B cell (primary cell): ENCODE measurements around the gene KCNIP1. TPM values are rescaled to one million over a fixed set of nuclear protein-coding genes. Genes with fewer than 3 reads are reported as not detected.

Experiments
- ATAC-seq: fragments of 200-7000 bp; cut with Tn5 transposase; one replicate; pipeline ENCODE4 v1.10.0; 2021; ENCODE audit warnings: low read depth, mild to moderate bottlenecking, moderate number of reproducible peaks, moderate library complexity
- CTCF ChIA-PET: fragments of 350-600 bp; sonication (Branson Sonifier 250); formaldehyde crosslinking; loops from one replicate; lab custom pipeline; 2021; ENCODE audit warnings: antibody characterized with exemption, inconsistent platforms; lab: Charles Lee
- POLR2A ChIA-PET: fragments of 350-600 bp; sonication (Branson Sonifier 250); formaldehyde crosslinking; loops from one replicate; lab custom pipeline; 2021; ENCODE audit warnings: antibody characterized with exemption; lab: Charles Lee
- DNase-seq: peaks from one replicate; pipeline ENCODE4 v3.0.0; 2013
- H2AFZ ChIP-seq: 2 replicates; pipeline ENCODE4 v1.6.1; 2012; ENCODE audit warnings: mild to moderate bottlenecking, low read depth, low read length; ENCODE audit not compliant: insufficient read depth, poor library complexity, severe bottlenecking
- H3K27ac ChIP-seq, 2 donors: 1 replicate in 1 of 2; 2 replicates in 1 of 2; pipeline ENCODE4 v1.5.1; 2012 to 2013; ENCODE audit warnings: low read length in 2 of 2, mild to moderate bottlenecking in 2 of 2, moderate library complexity in 1 of 2
- H3K27me3 ChIP-seq, 4 experiments: fragments of 200-600 bp in 1 of 4; sonication (generic) in 1 of 4; replicated peaks in 1 of 4; 1 replicate in 2 of 4; 2 replicates in 2 of 4; pipeline versions ENCODE4 v1.6.1 to v1.7.0; 2013 to 2016; ENCODE audit warnings: low read length in 3 of 4, mild to moderate bottlenecking in 2 of 4, mixed read lengths in 1 of 4, moderate library complexity in 1 of 4; ENCODE audit not compliant: insufficient read depth in 4 of 4, control insufficient read depth in 3 of 4; ENCODE audit errors: control extremely low read depth in 1 of 4
- H3K36me3 ChIP-seq, 2 experiments: replicated peaks in 1 of 2; 1 replicate in 1 of 2; 2 replicates in 1 of 2; pipeline versions ENCODE4 v1.6.1 to v1.7.1; 2013; ENCODE audit warnings: low read length in 1 of 2; ENCODE audit not compliant: insufficient read depth in 2 of 2, control insufficient read depth in 1 of 2; ENCODE audit errors: control extremely low read depth in 1 of 2, extremely low read depth in 1 of 2
- H3K4me1 ChIP-seq, 2 donors: fragments of 200-600 bp in 1 of 2; sonication (generic) in 1 of 2; 1 replicate in 1 of 2; 2 replicates in 1 of 2; pipeline versions ENCODE4 v1.5.1 to v1.6.1; 2013 to 2017; ENCODE audit warnings: low read length in 2 of 2; ENCODE audit not compliant: control insufficient read depth in 2 of 2, insufficient read depth in 2 of 2
- H3K4me2 ChIP-seq: replicated peaks from 2 replicates; pipeline ENCODE3; 2012; ENCODE audit warnings: mild to moderate bottlenecking, low read depth, low read length; ENCODE audit not compliant: poor library complexity, severe bottlenecking
- H3K4me3 ChIP-seq, 5 experiments: fragments of 200-600 bp in 1 of 5; sonication (generic) in 1 of 5; 1 replicate in 3 of 5; 2 replicates in 2 of 5; pipeline versions ENCODE4 v1.5.1 to v1.7.0; 2011 to 2016; ENCODE audit warnings: low read length in 4 of 5, mild to moderate bottlenecking in 4 of 5, low read depth in 2 of 5, control low read depth in 1 of 5, moderate library complexity in 1 of 5; ENCODE audit not compliant: insufficient read depth in 1 of 5; ENCODE audit errors: control extremely low read depth in 1 of 5, extremely low read depth in 1 of 5
- H3K79me2 ChIP-seq: fragments of 200-600 bp; sonication (generic); one replicate; pipeline ENCODE4 v1.6.0; 2016; ENCODE audit warnings: low read length; ENCODE audit not compliant: control insufficient read depth, insufficient read depth
- H3K9ac ChIP-seq: fragments of 200-600 bp; sonication (generic); 2 replicates; pipeline ENCODE4 v1.6.1; 2017; ENCODE audit warnings: mild to moderate bottlenecking, low read length, moderate library complexity
- H3K9me3 ChIP-seq, 3 donors: one replicate each; pipeline versions ENCODE4 v1.6.1 to v1.7.1; 2013; ENCODE audit warnings: low read length in 2 of 3; ENCODE audit not compliant: control insufficient read depth in 2 of 3, insufficient read depth in 1 of 3; ENCODE audit errors: control extremely low read depth in 1 of 3
- H4K20me1 ChIP-seq: 2 replicates; pipeline ENCODE4 v1.6.0; 2012; ENCODE audit warnings: mild to moderate bottlenecking, low read length; ENCODE audit not compliant: insufficient read depth, control insufficient read depth, poor library complexity, severe bottlenecking
- H3K27ac Mint-ChIP-seq: one replicate; pipeline ENCODE4 v1.8.0; 2021; ENCODE audit warnings: mixed read lengths
- H3K27me3 Mint-ChIP-seq: one replicate; pipeline ENCODE4 v1.8.0; 2021; ENCODE audit warnings: mixed read lengths
- H3K4me1 Mint-ChIP-seq: one replicate; pipeline ENCODE4 v1.8.0; 2021; ENCODE audit warnings: mixed read lengths
- H3K4me3 Mint-ChIP-seq: one replicate; pipeline ENCODE4 v1.8.0; 2021; ENCODE audit warnings: mixed read lengths
- H3K9me3 Mint-ChIP-seq: one replicate; pipeline ENCODE4 v1.8.0; 2022; ENCODE audit warnings: mixed read lengths; ENCODE audit not compliant: insufficient read depth
- EZH2 ChIP-seq: IDR thresholded peaks from 2 replicates; pipeline ENCODE4 v1.6.1; 2012; ENCODE audit warnings: borderline replicate concordance, low read depth, mild to moderate bottlenecking, moderate library complexity, low read length; ENCODE audit not compliant: insufficient read depth, poor library complexity, severe bottlenecking
- WGBS: methylation state at CpG from one replicate; pipeline ENCODE4 v1.1.5; 2013; ENCODE audit warnings: missing lambda C conversion rate; ENCODE audit not compliant: insufficient coverage; 5-methylcytosine and 5-hydroxymethylcytosine counted together
- intact Hi-C: fragments of 100-400 bp; cut with micrococcal nuclease; formaldehyde crosslinking; loops from one replicate; pipeline ENCODE4 v1.10.0; 2022
- polyA plus RNA-seq: library from polyadenylated mRNA; depleted of rRNA; stranded (reverse); fragments of >200 nt; gene quantifications from 2 replicates; pipeline ENCODE4 v1.2.3, GENCODE V29; 2012
- total RNA-seq, 2 donors: library from RNA; stranded (reverse); fragments of 120-200 nt in 1 of 2; gene quantifications; 1 replicate in 1 of 2; 2 replicates in 1 of 2; pipeline versions ENCODE4 v1.2.3 to v1.2.4, GENCODE V29; 2013 to 2022
- TF ChIP-seq, protein P1 (sequence below): fragments of 200-600 bp; IDR thresholded peaks from one replicate; pipeline ENCODE4 v1.8.0; 2022; ENCODE audit warnings: antibody characterized with exemption, mild to moderate bottlenecking

Gene KCNIP1
- total and polyA plus RNA-seq, 2 donors (not counting 1 experiment from before 2014, with no cell fraction given), result not detected

DNA sequence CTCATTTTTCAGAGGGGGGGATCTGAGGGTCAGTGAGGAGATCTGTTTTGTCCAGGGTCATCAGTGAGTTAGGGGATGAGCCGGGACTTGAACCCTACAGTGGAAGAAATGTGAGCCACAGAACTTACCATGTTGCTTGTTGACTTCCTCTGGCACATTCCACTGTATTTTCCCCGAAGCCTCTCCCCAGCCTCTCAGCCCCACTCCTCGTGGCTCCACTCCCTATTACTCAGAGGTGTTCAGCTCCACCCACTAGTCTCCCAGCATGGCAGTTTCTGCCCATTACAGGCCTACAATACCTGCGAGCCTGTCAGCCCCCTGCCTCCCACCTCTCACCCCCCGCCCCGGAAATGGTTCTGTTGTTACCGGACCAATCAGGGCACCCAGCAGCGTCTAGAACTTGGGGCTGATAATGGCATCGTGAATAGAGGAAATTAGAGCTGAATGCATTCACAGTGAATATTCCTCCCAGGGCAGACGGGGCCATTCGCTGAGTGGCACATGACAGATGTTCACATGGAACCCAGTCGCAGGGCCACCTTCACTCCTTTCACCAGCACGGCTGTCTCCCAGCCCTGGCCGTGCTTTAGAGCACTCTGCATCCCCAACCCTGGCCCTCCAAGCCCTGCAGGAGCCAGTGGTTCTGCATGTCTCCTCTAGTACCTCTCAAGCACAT is 81.6 kb downstream of the KCNIP1 start:
- peaks cover 0 to 8% (median 0%) of the 10 kb centered on the region in 3 donors for H3K9me3 ChIP-seq
- no peak overlapping the region for H3K4me2 ChIP-seq
- H4K20me1 ChIP-seq, result no peaks in the 10 kb centered on the region
- DNase-seq (no peak), ATAC-seq (no peak)
- Mint-ChIP-seq H3K27ac (no peak overlapping the region), H3K9me3 (peaks cover 3% of the 10 kb centered on the region), H3K4me3 (no peak overlapping the region), H3K4me1 (no peaks in the 10 kb centered on the region), H3K27me3 (peaks cover 26% of the 10 kb centered on the region)
- H3K27me3 ChIP-seq, result no peaks in the 10 kb centered on the region
- CTCF ChIA-PET, result no interaction called here
- no peak overlapping the region for H2AFZ ChIP-seq
- POLR2A ChIA-PET, result no interaction called here
- H3K79me2 ChIP-seq, result no peaks in the 10 kb centered on the region
- no peak overlapping the region for H3K27ac ChIP-seq
- intact Hi-C loops, result no loop called here
- WGBS, result 86% methylated on average over 11 of the region's 14 CpGs
- TF ChIP-seq EZH2, result no peak
- TF ChIP-seq, protein P1, sequence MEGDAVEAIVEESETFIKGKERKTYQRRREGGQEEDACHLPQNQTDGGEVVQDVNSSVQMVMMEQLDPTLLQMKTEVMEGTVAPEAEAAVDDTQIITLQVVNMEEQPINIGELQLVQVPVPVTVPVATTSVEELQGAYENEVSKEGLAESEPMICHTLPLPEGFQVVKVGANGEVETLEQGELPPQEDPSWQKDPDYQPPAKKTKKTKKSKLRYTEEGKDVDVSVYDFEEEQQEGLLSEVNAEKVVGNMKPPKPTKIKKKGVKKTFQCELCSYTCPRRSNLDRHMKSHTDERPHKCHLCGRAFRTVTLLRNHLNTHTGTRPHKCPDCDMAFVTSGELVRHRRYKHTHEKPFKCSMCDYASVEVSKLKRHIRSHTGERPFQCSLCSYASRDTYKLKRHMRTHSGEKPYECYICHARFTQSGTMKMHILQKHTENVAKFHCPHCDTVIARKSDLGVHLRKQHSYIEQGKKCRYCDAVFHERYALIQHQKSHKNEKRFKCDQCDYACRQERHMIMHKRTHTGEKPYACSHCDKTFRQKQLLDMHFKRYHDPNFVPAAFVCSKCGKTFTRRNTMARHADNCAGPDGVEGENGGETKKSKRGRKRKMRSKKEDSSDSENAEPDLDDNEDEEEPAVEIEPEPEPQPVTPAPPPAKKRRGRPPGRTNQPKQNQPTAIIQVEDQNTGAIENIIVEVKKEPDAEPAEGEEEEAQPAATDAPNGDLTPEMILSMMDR, result no peak
- no peak overlapping the region for H3K9ac ChIP-seq
- no peak overlapping the region for H3K4me3 ChIP-seq
- H3K4me1 ChIP-seq, result no peaks in the 10 kb centered on the region
- no peaks in the 10 kb centered on the region for H3K36me3 ChIP-seq

DNA sequence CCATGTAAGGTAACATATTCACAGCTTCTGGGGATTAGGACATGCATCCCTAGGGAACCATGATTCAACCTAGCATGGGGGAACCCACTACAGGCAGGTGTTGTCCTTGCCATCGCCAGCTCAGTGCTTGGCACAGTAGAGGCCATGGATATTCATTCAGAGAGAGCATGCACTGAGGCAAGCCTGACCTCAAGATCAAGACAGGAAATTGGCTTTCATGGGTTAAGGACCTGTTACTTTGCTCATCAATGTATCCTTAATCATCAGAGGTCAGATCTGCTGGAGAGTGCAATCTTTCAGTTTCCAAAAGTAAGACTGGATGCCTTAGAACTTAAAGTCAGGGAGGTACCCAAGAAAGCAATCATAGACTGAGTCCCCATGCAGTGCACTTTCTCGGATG is 84.0 kb downstream of the KCNIP1 start:
- peaks cover 3% of the 10 kb centered on the region for H3K9me3 Mint-ChIP-seq
- Histone ChIP-seq H3K4me3 (no peak overlapping the region), H3K36me3 (no peaks in the 10 kb centered on the region), H3K9ac (no peak overlapping the region), H2AFZ (no peak overlapping the region), H3K4me2 (no peak overlapping the region), H3K27me3 (no peaks in the 10 kb centered on the region), H3K9me3 (peaks cover 0 to 12% (median 0%) of the 10 kb centered on the region in 3 donors), H3K27ac (no peak overlapping the region), H4K20me1 (no peaks in the 10 kb centered on the region), H3K79me2 (no peaks in the 10 kb centered on the region), H3K4me1 (no peaks in the 10 kb centered on the region)
- peaks cover 18% of the 10 kb centered on the region for H3K27me3 Mint-ChIP-seq
- H3K4me3 Mint-ChIP-seq, result no peak overlapping the region
- H3K4me1 Mint-ChIP-seq, result no peaks in the 10 kb centered on the region
- POLR2A ChIA-PET, result no interaction called here
- no peak for ATAC-seq
- H3K27ac Mint-ChIP-seq, result no peak overlapping the region
- no peak for TF ChIP-seq EZH2
- TF ChIP-seq, protein P1, result no peak
- intact Hi-C loops, result no loop called here
- 47% methylated on average over 2 of the region's 2 CpGs for WGBS
- DNase-seq, result no peak
- CTCF ChIA-PET, result no interaction called here
